MM.1S (cell line): ENCODE measurements around the gene TENM4.

ENCODE experiments used
- DNase-seq: peaks from one replicate; pipeline ENCODE4 v3.0.0-alpha.2; 2015
- H2AFZ ChIP-seq: fragments of 300-600 bp; sonication (generic); 2 replicates; pipeline ENCODE4 v1.6.0; 2016; ENCODE audit warnings: antibody characterized with exemption, low read length
- H3F3A ChIP-seq: fragments of 300-600 bp; sonication (generic); 2 replicates; pipeline ENCODE4 v1.6.1; 2016; ENCODE audit warnings: mild to moderate bottlenecking, antibody characterized with exemption, low read length, moderate library complexity, mixed read lengths; ENCODE audit not compliant: insufficient read depth
- H3K27ac ChIP-seq: fragments of 300-600 bp; sonication (generic); 2 replicates; pipeline ENCODE4 v1.5.1; 2016; ENCODE audit warnings: mild to moderate bottlenecking, low read length
- H3K27me3 ChIP-seq: fragments of 300-600 bp; sonication (generic); replicated peaks from 2 replicates; pipeline ENCODE4 v1.6.0; 2016; ENCODE audit warnings: low read length; ENCODE audit not compliant: insufficient read depth
- H3K36me3 ChIP-seq: fragments of 300-600 bp; sonication (generic); replicated peaks from 2 replicates; pipeline ENCODE4 v1.6.1; 2016; ENCODE audit warnings: mild to moderate bottlenecking, low read length, mixed read lengths; ENCODE audit not compliant: insufficient read depth
- H3K4me1 ChIP-seq: fragments of 300-600 bp; sonication (generic); 2 replicates; pipeline ENCODE4 v1.6.1; 2016; ENCODE audit warnings: low read length, mixed read lengths
- H3K4me2 ChIP-seq: fragments of 300-600 bp; sonication (generic); 2 replicates; pipeline ENCODE4 v1.6.0; 2016; ENCODE audit warnings: low read depth, low read length
- H3K4me3 ChIP-seq: fragments of 300-600 bp; sonication (generic); 2 replicates; pipeline ENCODE4 v1.5.1; 2016; ENCODE audit warnings: low read length, mixed read lengths
- H3K79me2 ChIP-seq: fragments of 300-600 bp; sonication (generic); 2 replicates; pipeline ENCODE4 v1.6.1; 2016; ENCODE audit warnings: mixed run types, low read length, mixed read lengths
- H3K9ac ChIP-seq: fragments of 300-600 bp; sonication (generic); 2 replicates; pipeline ENCODE4 v1.6.1; 2016; ENCODE audit warnings: low read length, mixed read lengths
- H3K9me2 ChIP-seq: fragments of 300-600 bp; sonication (generic); replicated peaks from 2 replicates; pipeline ENCODE4 v1.6.1; 2016; ENCODE audit warnings: mild to moderate bottlenecking, low read length, mixed read lengths; ENCODE audit not compliant: insufficient read depth
- H3K9me3 ChIP-seq: fragments of 300-600 bp; sonication (generic); replicated peaks from 2 replicates; pipeline ENCODE4 v1.6.1; 2016; ENCODE audit warnings: mild to moderate bottlenecking, low read length, mixed read lengths; ENCODE audit not compliant: insufficient read depth
- H4K20me1 ChIP-seq: fragments of 300-600 bp; sonication (generic); 2 replicates; pipeline ENCODE4 v1.6.1; 2016; ENCODE audit warnings: mild to moderate bottlenecking, low read length, moderate library complexity, mixed read lengths; ENCODE audit not compliant: insufficient read depth
- CTCF ChIP-seq: fragments of 300-600 bp; sonication (generic); IDR thresholded peaks from 2 replicates; pipeline ENCODE4 v1.5.1; 2016; ENCODE audit warnings: antibody characterized with exemption, low read length, mixed read lengths
- EZH2 ChIP-seq: fragments of 300-600 bp; sonication (generic); optimal IDR thresholded peaks from 2 replicates; pipeline ENCODE3; 2017; ENCODE audit warnings: low read depth, mild to moderate bottlenecking, antibody characterized with exemption, low read length, mixed read lengths
- EZH2phosphoT487 ChIP-seq: fragments of 300-600 bp; sonication (generic); IDR thresholded peaks from 2 replicates; pipeline ENCODE4 v1.6.1; 2018; ENCODE audit warnings: antibody characterized with exemption, low read length

Gene TENM4

GRCh38 chr11:79179087-79179486 lies 261.7 kb downstream of the TENM4 start:
- Histone ChIP-seq H3K9me3 (no peaks in the 10 kb centered on the region), H4K20me1 (no peaks in the 10 kb centered on the region)
- TF ChIP-seq EZH2: no peak
- TF ChIP-seq CTCF: no peak
- TF ChIP-seq EZH2phosphoT487: no peak

GRCh38 chr11:79174045-79175008 lies 266.5 kb downstream of the TENM4 start:
- no peak overlapping the region for H3K27ac ChIP-seq
- no peak for TF ChIP-seq EZH2phosphoT487
- no peak for TF ChIP-seq EZH2
- no peak for TF ChIP-seq CTCF
- H3K4me1 ChIP-seq: no peaks in the 10 kb centered on the region
- no peak overlapping the region for H3K4me3 ChIP-seq
- H3K9ac ChIP-seq: no peak overlapping the region
- H3F3A ChIP-seq: no peaks in the 10 kb centered on the region
- H2AFZ ChIP-seq: no peak overlapping the region
- H3K9me3 ChIP-seq: no peaks in the 10 kb centered on the region
- H3K79me2 ChIP-seq: no peaks in the 10 kb centered on the region
- H3K27me3 ChIP-seq: no peaks in the 10 kb centered on the region
- H4K20me1 ChIP-seq: no peaks in the 10 kb centered on the region
- H3K9me2 ChIP-seq: no peaks in the 10 kb centered on the region
- no peak for DNase-seq
- no peak overlapping the region for H3K4me2 ChIP-seq
- no peaks in the 10 kb centered on the region for H3K36me3 ChIP-seq

More at GRCh38 chr11:79179087-79179486, 261.7 kb downstream of the TENM4 start:
- no peaks in the 10 kb centered on the region for H3F3A ChIP-seq
- H3K36me3 ChIP-seq: no peaks in the 10 kb centered on the region
- no peaks in the 10 kb centered on the region for H3K4me1 ChIP-seq
- no peak overlapping the region for H3K4me2 ChIP-seq
- no peaks in the 10 kb centered on the region for H3K27me3 ChIP-seq
- DNase-seq: no peak
- H3K4me3 ChIP-seq: no peak overlapping the region
- H3K79me2 ChIP-seq: no peaks in the 10 kb centered on the region
- no peak overlapping the region for H3K27ac ChIP-seq
- H2AFZ ChIP-seq: no peak overlapping the region
- H3K9me2 ChIP-seq: no peaks in the 10 kb centered on the region
- no peak overlapping the region for H3K9ac ChIP-seq

- Histone ChIP-seq H3K4me3 (no peak overlapping the region), H3K27ac (no peak overlapping the region), H2AFZ (no peak overlapping the region), H3K9me2 (no peaks in the 10 kb centered on the region), H3K4me1 (no peaks in the 10 kb centered on the region), H3K9me3 (no peaks in the 10 kb centered on the region), H3K27me3 (no peaks in the 10 kb centered on the region), H3K79me2 (no peaks in the 10 kb centered on the region), H3F3A (no peaks in the 10 kb centered on the region), H3K36me3 (no peaks in the 10 kb centered on the region), H4K20me1 (no peaks in the 10 kb centered on the region), H3K9ac (no peak overlapping the region), H3K4me2 (no peak overlapping the region)
- TF ChIP-seq CTCF (no peak), EZH2 (no peak), EZH2phosphoT487 (no peak)
- DNase-seq: no peak
These were observed 267.2 kb downstream of the TENM4 start for GRCh38 chr11:79173615-79174014.
